Testis (tissue), 2 donors: Measurements from ENCODE around the gene RTBDN.

Experiments used
- POLR2A ChIP-seq: fragments of 450-650 bp; IDR thresholded peaks from one replicate; pipeline ENCODE4 v1.6.1; 2017; ENCODE audit warnings: antibody characterized with exemption, mild to moderate bottlenecking, moderate library complexity
- TF ChIP-seq, protein P1 (sequence below), 3 experiments: fragments of 450-650 bp in 2 of 3; fragments of 200-600 bp in 1 of 3; sonication (generic) in 1 of 3; IDR thresholded peaks; one replicate each; pipeline ENCODE4 v1.5.1; 2016 to 2019; ENCODE audit warnings: antibody characterized with exemption in 3 of 3, mild to moderate bottlenecking in 2 of 3, moderate library complexity in 1 of 3

DNA sequence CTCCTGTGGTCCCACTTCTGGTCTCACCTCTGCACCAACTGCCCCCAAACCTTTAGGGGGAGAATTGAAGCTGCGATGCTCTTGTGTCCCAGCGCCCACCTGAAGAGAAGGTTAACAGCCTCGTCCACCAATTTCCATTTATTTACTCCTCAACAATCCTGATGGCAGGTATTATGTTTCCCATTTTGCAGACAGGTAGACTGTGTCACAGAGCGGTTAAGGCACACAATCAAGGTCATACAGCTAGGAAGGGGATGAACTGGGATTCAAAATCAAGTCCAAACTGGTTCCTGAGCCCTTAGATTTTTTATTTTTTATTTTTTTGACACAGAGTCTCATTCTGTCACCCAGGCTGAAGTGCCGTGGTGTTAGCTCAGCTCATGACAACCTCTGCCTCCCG is 40.7 kb upstream of the RTBDN start:
- TF ChIP-seq POLR2A, result no peak
- TF ChIP-seq, protein P1, sequence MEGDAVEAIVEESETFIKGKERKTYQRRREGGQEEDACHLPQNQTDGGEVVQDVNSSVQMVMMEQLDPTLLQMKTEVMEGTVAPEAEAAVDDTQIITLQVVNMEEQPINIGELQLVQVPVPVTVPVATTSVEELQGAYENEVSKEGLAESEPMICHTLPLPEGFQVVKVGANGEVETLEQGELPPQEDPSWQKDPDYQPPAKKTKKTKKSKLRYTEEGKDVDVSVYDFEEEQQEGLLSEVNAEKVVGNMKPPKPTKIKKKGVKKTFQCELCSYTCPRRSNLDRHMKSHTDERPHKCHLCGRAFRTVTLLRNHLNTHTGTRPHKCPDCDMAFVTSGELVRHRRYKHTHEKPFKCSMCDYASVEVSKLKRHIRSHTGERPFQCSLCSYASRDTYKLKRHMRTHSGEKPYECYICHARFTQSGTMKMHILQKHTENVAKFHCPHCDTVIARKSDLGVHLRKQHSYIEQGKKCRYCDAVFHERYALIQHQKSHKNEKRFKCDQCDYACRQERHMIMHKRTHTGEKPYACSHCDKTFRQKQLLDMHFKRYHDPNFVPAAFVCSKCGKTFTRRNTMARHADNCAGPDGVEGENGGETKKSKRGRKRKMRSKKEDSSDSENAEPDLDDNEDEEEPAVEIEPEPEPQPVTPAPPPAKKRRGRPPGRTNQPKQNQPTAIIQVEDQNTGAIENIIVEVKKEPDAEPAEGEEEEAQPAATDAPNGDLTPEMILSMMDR (IDR thresholded peaks at IDR 0.05), result no peak
